Endothelial cell of umbilical vein (primary cell): ENCODE data around the gene SNAPC4.

Experiments
- EZH2 ChIP-seq: IDR thresholded peaks from 2 replicates; pipeline ENCODE4 v1.6.1; 2012; ENCODE audit warnings: borderline replicate concordance, low read depth, mild to moderate bottlenecking, moderate library complexity, low read length, inconsistent platforms; ENCODE audit not compliant: severe bottlenecking
- MYC ChIP-seq: IDR thresholded peaks from one replicate; pipeline ENCODE4 v1.6.1; 2011; ENCODE audit warnings: mild to moderate bottlenecking, low read depth, low read length
- POLR2AphosphoS5 ChIP-seq: IDR thresholded peaks from 2 replicates; pipeline ENCODE4 v1.6.1; 2012; ENCODE audit warnings: low read depth, mild to moderate bottlenecking, control low read depth, low read length, moderate library complexity; ENCODE audit not compliant: insufficient read depth
- TF ChIP-seq, protein P1 (sequence below), 2 donors: IDR thresholded peaks; 1 replicate in 1 of 2; 2 replicates in 1 of 2; pipeline ENCODE4 v1.5.1; 2011; ENCODE audit warnings: low read length in 2 of 2, mild to moderate bottlenecking in 2 of 2, moderate library complexity in 2 of 2, control low read depth in 1 of 2, inconsistent platforms in 1 of 2, low read depth in 1 of 2; ENCODE audit not compliant: insufficient read depth in 1 of 2; ENCODE audit errors: extremely low read depth in 1 of 2

DNA sequence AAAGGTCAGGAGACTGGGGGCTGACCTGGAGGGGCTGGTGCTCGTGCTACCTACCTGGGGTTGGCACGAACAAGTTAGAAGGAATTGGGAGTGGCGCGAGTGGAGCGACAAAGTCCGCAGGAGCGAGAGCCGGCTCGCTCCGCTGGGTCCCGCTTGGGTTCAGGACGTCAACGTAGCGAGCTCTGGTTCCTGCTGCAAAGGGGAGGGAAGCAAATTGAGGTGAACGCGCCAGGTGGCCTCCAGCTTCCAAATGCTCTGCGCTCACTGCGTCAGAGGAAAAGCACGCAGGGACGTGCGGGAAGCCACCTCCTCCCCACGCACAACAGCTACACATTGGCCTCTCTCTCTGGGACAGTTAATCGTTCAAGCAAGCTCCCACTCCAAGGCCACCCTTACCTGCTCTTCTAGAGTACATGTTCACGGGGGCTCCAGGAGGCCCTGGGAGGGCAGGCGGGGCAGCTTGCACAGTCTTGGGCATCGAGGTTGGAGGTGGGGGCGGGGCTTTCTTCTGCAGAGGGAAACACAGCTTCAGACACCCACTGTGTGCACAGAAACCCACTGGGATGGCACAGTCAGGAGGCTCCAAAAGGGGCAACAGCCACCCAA is 47.3 kb upstream of the SNAPC4 start:
- TF ChIP-seq, protein P1, sequence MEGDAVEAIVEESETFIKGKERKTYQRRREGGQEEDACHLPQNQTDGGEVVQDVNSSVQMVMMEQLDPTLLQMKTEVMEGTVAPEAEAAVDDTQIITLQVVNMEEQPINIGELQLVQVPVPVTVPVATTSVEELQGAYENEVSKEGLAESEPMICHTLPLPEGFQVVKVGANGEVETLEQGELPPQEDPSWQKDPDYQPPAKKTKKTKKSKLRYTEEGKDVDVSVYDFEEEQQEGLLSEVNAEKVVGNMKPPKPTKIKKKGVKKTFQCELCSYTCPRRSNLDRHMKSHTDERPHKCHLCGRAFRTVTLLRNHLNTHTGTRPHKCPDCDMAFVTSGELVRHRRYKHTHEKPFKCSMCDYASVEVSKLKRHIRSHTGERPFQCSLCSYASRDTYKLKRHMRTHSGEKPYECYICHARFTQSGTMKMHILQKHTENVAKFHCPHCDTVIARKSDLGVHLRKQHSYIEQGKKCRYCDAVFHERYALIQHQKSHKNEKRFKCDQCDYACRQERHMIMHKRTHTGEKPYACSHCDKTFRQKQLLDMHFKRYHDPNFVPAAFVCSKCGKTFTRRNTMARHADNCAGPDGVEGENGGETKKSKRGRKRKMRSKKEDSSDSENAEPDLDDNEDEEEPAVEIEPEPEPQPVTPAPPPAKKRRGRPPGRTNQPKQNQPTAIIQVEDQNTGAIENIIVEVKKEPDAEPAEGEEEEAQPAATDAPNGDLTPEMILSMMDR (IDR thresholded peaks at IDR 0.05; ENCODE audit: extremely low read depth in 1 of 2, insufficient read depth in 1 of 2, low read depth in 1 of 2, low read length in 2 of 2): no peak
- TF ChIP-seq POLR2AphosphoS5: no peak
- no peak for TF ChIP-seq MYC
- no peak for TF ChIP-seq EZH2
